Osteocyte (in vitro differentiated cells): ENCODE data around the gene DCST2. TPM values are rescaled to one million over a fixed set of nuclear protein-coding genes. Genes with fewer than 3 reads are reported as not detected.

Experiments used
- DNase-seq: peaks from one replicate; pipeline ENCODE4 v3.0.0; 2021; ENCODE audit warnings: mixed read lengths; ENCODE audit not compliant: unreplicated experiment; ENCODE audit errors: extremely low spot score
- H3K27ac Mint-ChIP-seq: one replicate; pipeline ENCODE4 v1.8.0; 2021; ENCODE audit warnings: mild to moderate bottlenecking, mixed read lengths; ENCODE audit not compliant: unreplicated experiment
- H3K27me3 Mint-ChIP-seq: one replicate; pipeline ENCODE4 v1.8.0; 2021; ENCODE audit warnings: mixed read lengths; ENCODE audit not compliant: unreplicated experiment
- H3K36me3 Mint-ChIP-seq: one replicate; pipeline ENCODE4 v1.8.0; 2021; ENCODE audit warnings: mixed read lengths; ENCODE audit not compliant: unreplicated experiment
- H3K4me1 Mint-ChIP-seq: one replicate; pipeline ENCODE4 v1.8.0; 2021; ENCODE audit warnings: mixed read lengths; ENCODE audit not compliant: unreplicated experiment
- H3K4me3 Mint-ChIP-seq: one replicate; pipeline ENCODE4 v1.8.0; 2021; ENCODE audit warnings: mild to moderate bottlenecking, moderate library complexity, mixed read lengths; ENCODE audit not compliant: unreplicated experiment
- H3K9me3 Mint-ChIP-seq: one replicate; pipeline ENCODE4 v1.8.0; 2021; ENCODE audit warnings: mixed read lengths; ENCODE audit not compliant: unreplicated experiment
- CTCF ChIP-seq: fragments of 200-600 bp; sonication (generic); IDR thresholded peaks from 2 replicates; pipeline ENCODE4 v1.5.0; 2021; ENCODE audit warnings: antibody characterized with exemption, mild to moderate bottlenecking, moderate library complexity
- total RNA-seq: library from RNA; stranded (reverse); gene quantifications from 2 replicates; pipeline ENCODE4 v1.2.1, GENCODE V29; 2021

The DCST2 gene
- total RNA-seq, 1 donor from 2014 or later, result 0.75 TPM

- Mint-ChIP-seq H3K36me3 (peaks cover 2% of the 10 kb centered on the region), H3K27ac (no peak overlapping the region), H3K9me3 (no peaks in the 10 kb centered on the region), H3K27me3 (peaks cover 33% of the 10 kb centered on the region), H3K4me3 (peak overlapping the region; percentile 29), H3K4me1 (peaks cover 41% of the 10 kb centered on the region)
- no peak for DNase-seq
- TF ChIP-seq CTCF, result no peak
Observed at GRCh38 chr1:155080312-155081228, 47.0 kb upstream of the DCST2 start.

GRCh38 chr1:155079487-155080311 is 46.1 kb upstream of the DCST2 start:
- Mint-ChIP-seq H3K4me1 (peaks cover 38% of the 10 kb centered on the region), H3K36me3 (peaks cover 2% of the 10 kb centered on the region), H3K27ac (no peak overlapping the region), H3K27me3 (peaks cover 33% of the 10 kb centered on the region), H3K4me3 (peak overlapping the region; percentile 58), H3K9me3 (no peaks in the 10 kb centered on the region)
- DNase-seq, result no peak
- no peak for TF ChIP-seq CTCF

GRCh38 chr1:155079210-155079486 is 45.6 kb upstream of the DCST2 start:
- Mint-ChIP-seq H3K27ac (no peak overlapping the region), H3K27me3 (peaks cover 33% of the 10 kb centered on the region), H3K9me3 (no peaks in the 10 kb centered on the region), H3K4me3 (peak overlapping the region; percentile 58), H3K36me3 (peaks cover 2% of the 10 kb centered on the region), H3K4me1 (peaks cover 33% of the 10 kb centered on the region)
- TF ChIP-seq CTCF, result no peak
- DNase-seq, result no peak

- Mint-ChIP-seq H3K36me3 (peaks cover 2% of the 10 kb centered on the region), H3K9me3 (no peaks in the 10 kb centered on the region), H3K27me3 (peaks cover 28% of the 10 kb centered on the region), H3K4me1 (peaks cover 30% of the 10 kb centered on the region), H3K4me3 (peak within 1 kb of the TSS; percentile 58), H3K27ac (no peak within 1 kb of the TSS)
- no peak for DNase-seq
- TF ChIP-seq CTCF, result no peak
Observed at GRCh38 chr1:155078469-155079209, 45.1 kb upstream of the DCST2 start, which contains the start of gene EFNA3. EFNA3 (plus strand) TSS chr1:155078837; CDS start chr1:155078942, 105 bp downstream.
